ENCODE results near the gene TM4SF4. TPM values are rescaled to one million over a fixed set of nuclear protein-coding genes. Genes with fewer than 3 reads are reported as not detected.

Gene TM4SF4
- polyA plus RNA-seq, 1 donor (not counting 4 experiments of a cell fraction or from before 2014, with no cell fraction given) = not detected

DNA sequence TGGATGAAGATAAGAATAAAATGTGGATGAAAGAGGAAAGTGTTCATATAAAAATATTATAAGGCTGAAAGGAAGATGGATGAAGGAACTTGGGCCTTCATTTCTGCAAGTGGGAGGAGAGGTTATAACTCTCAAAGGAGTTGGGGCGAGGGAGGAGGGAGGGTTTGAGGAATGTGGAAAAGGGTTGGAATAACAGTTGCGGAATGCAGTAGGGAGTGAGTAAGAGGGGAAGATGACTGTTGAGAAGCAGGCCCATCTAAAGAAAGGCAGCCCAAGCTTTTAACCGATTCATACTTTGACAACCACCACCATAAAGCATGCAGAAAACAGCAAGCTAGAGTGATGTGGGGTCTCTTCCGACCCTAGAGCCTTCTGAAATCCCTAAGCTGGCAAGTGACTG, 8.3 kb upstream of the TM4SF4 start:
- H3K9me3 ChIP-seq (ENCODE audit: control insufficient read depth, low read depth, low read length) = no peaks in the 10 kb centered on the region
- H3K4me1 ChIP-seq (ENCODE audit: control insufficient read depth, extremely low read depth, insufficient read depth, low read length) = peaks cover 15% of the 10 kb centered on the region
- H3K36me3 ChIP-seq (ENCODE audit: control insufficient read depth in 2 of 2, extremely low read depth in 1 of 2, insufficient read depth in 2 of 2, low read length in 2 of 2) = no peaks in the 10 kb centered on the region
- no peaks in the 10 kb centered on the region for H3K27me3 ChIP-seq (ENCODE audit: control insufficient read depth, extremely low read depth, insufficient read depth, low read length)
- no peak overlapping the region for H3K4me2 ChIP-seq (ENCODE audit: control insufficient read depth, extremely low read depth, insufficient read depth, low read depth, low read length)
- H3K9me1 ChIP-seq (ENCODE audit: control insufficient read depth, extremely low read depth, insufficient read depth, low read length) = no peaks in the 10 kb centered on the region
- H3K4me3 ChIP-seq (ENCODE audit: control insufficient read depth in 2 of 3, extremely low read depth in 1 of 3, insufficient read depth in 2 of 3, low read depth in 1 of 3, low read length in 3 of 3) = no peak overlapping the region
- dilution Hi-C loops (cut with MboI; ENCODE audit: extremely low pct_ligation_motif_present, low sequenced_read_pairs) = no loop called here
- H4K20me1 ChIP-seq (ENCODE audit: control insufficient read depth, extremely low read depth, insufficient read depth, low read length) = no peaks in the 10 kb centered on the region
- DNase-seq (ENCODE audit: low read depth, low spot score) (no peak), FAIRE-seq (no peak)
- no peak overlapping the region for H3K27ac ChIP-seq (ENCODE audit: control insufficient read depth, insufficient read depth, low read length)
- H2AFZ ChIP-seq (ENCODE audit: control insufficient read depth, low read length) = no peak overlapping the region
- no peaks in the 10 kb centered on the region for H3K79me2 ChIP-seq (ENCODE audit: control insufficient read depth, insufficient read depth, low read length)
- no peak for TF ChIP-seq EZH2 (IDR thresholded peaks at IDR 0.05; ENCODE audit: low read length)
- TF ChIP-seq, protein P1, sequence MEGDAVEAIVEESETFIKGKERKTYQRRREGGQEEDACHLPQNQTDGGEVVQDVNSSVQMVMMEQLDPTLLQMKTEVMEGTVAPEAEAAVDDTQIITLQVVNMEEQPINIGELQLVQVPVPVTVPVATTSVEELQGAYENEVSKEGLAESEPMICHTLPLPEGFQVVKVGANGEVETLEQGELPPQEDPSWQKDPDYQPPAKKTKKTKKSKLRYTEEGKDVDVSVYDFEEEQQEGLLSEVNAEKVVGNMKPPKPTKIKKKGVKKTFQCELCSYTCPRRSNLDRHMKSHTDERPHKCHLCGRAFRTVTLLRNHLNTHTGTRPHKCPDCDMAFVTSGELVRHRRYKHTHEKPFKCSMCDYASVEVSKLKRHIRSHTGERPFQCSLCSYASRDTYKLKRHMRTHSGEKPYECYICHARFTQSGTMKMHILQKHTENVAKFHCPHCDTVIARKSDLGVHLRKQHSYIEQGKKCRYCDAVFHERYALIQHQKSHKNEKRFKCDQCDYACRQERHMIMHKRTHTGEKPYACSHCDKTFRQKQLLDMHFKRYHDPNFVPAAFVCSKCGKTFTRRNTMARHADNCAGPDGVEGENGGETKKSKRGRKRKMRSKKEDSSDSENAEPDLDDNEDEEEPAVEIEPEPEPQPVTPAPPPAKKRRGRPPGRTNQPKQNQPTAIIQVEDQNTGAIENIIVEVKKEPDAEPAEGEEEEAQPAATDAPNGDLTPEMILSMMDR (optimal IDR thresholded peaks at IDR 0.05 in 1 of 3, IDR thresholded peaks at IDR 0.05 in 1 of 3, conservative IDR thresholded peaks at IDR 0.05 in 1 of 3; ENCODE audit: extremely low read depth in 1 of 3, insufficient read depth in 2 of 3, low read length in 3 of 3) = no peak
- no peak overlapping the region for H3K9ac ChIP-seq (ENCODE audit: control insufficient read depth, extremely low read depth, insufficient read depth, low read length)

DNA sequence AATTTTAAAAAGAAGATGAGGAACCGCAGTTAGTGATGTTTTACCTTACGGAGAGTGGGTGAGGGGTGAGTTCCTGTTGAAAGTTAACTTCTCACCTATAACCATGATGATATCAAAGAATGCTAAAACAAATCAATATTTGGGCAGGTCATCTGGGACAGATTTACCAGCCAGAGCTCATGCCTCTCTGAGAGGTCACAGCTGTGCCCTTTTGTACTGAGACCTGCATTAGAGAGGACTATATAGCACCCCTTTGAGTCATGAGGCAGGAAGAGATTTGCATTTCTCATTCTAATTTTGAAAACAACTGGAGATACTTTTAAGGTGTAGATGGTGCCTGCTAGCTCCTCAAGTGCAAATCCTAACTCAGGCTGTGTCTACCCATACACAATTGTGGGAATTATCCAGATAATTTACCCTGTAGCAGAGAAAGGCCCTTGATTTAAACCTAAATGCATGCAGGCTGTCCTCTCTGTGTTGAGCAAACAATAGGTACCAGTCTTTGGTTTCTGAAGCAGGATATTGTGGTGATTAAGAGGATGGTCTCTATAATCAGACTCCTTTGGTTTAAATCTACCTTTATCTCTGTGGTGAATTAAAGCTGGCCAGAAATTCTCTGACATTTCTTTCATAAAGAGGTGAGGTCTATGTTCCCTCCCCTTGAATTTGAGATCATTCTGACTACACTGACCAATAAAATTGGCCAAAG, 5.8 kb upstream of the TM4SF4 start:
- Histone ChIP-seq H4K20me1 (ENCODE audit: control insufficient read depth, extremely low read depth, insufficient read depth, low read length) (no peaks in the 10 kb centered on the region), H3K9me1 (ENCODE audit: control insufficient read depth, extremely low read depth, insufficient read depth, low read length) (no peaks in the 10 kb centered on the region), H3K4me3 (ENCODE audit: control insufficient read depth in 2 of 3, extremely low read depth in 1 of 3, insufficient read depth in 2 of 3, low read depth in 1 of 3, low read length in 3 of 3) (no peak overlapping the region), H3K9me3 (ENCODE audit: control insufficient read depth, low read depth, low read length) (no peaks in the 10 kb centered on the region), H3K79me2 (ENCODE audit: control insufficient read depth, insufficient read depth, low read length) (no peaks in the 10 kb centered on the region), H2AFZ (ENCODE audit: control insufficient read depth, low read length) (no peak overlapping the region), H3K27me3 (ENCODE audit: control insufficient read depth, extremely low read depth, insufficient read depth, low read length) (no peaks in the 10 kb centered on the region), H3K27ac (ENCODE audit: control insufficient read depth, insufficient read depth, low read length) (no peak overlapping the region), H3K36me3 (ENCODE audit: control insufficient read depth in 2 of 2, extremely low read depth in 1 of 2, insufficient read depth in 2 of 2, low read length in 2 of 2) (no peaks in the 10 kb centered on the region), H3K4me2 (ENCODE audit: control insufficient read depth, extremely low read depth, insufficient read depth, low read depth, low read length) (no peak overlapping the region), H3K9ac (ENCODE audit: control insufficient read depth, extremely low read depth, insufficient read depth, low read length) (no peak overlapping the region), H3K4me1 (ENCODE audit: control insufficient read depth, extremely low read depth, insufficient read depth, low read length) (peaks cover 31% of the 10 kb centered on the region)
- TF ChIP-seq, protein P1 (optimal IDR thresholded peaks at IDR 0.05 in 1 of 3, IDR thresholded peaks at IDR 0.05 in 1 of 3, conservative IDR thresholded peaks at IDR 0.05 in 1 of 3; ENCODE audit: extremely low read depth in 1 of 3, insufficient read depth in 2 of 3, low read length in 3 of 3) = no peak
- no peak for TF ChIP-seq EZH2 (IDR thresholded peaks at IDR 0.05; ENCODE audit: low read length)
- FAIRE-seq = no peak
- DNase-seq (ENCODE audit: low read depth, low spot score) = no peak
- dilution Hi-C loops (cut with MboI; ENCODE audit: extremely low pct_ligation_motif_present, low sequenced_read_pairs) = no loop called here

Measured in keratinocyte (primary cell).